Kidney (tissue), 14 donors: ENCODE results near the gene TRIM72. TPM values are rescaled to one million over a fixed set of nuclear protein-coding genes. Genes with fewer than 3 reads are reported as not detected.
"Not testable (repeated sequence)": the region's sequence is repeated elsewhere in the genome, so short reads cannot be mapped to it uniquely, and the experiment has no call there.

ENCODE experiments used
- DNase-seq, 5 donors: peaks; one replicate each; pipeline ENCODE4 v3.0.0-alpha.2; 2013 to 2020
- FAIRE-seq: peaks from 2 replicates; lab custom pipeline; 2012; peaks lifted over from hg19 to GRCh38; lab: Jason Lieb, UNC
- H3K27ac ChIP-seq, 2 donors: one replicate each; pipeline ENCODE4 v1.7.0; 2013; ENCODE audit warnings: low read depth in 2 of 2, low read length in 2 of 2, inconsistent platforms in 1 of 2
- H3K27me3 ChIP-seq: one replicate; pipeline ENCODE4 v1.7.1; 2013; ENCODE audit warnings: low read length, inconsistent platforms; ENCODE audit not compliant: control insufficient read depth, insufficient read depth
- H3K36me3 ChIP-seq, 3 donors: one replicate each; pipeline versions ENCODE4 v1.7.0 to v1.7.1; 2013; ENCODE audit warnings: low read length in 3 of 3, control low read depth in 1 of 3, inconsistent platforms in 1 of 3; ENCODE audit not compliant: insufficient read depth in 3 of 3, control insufficient read depth in 2 of 3
- H3K4me1 ChIP-seq, 3 donors: one replicate each; pipeline versions ENCODE4 v1.7.0 to v1.7.1; 2013; ENCODE audit warnings: low read length in 3 of 3, inconsistent platforms in 1 of 3, low read depth in 1 of 3; ENCODE audit not compliant: control insufficient read depth in 2 of 3, insufficient read depth in 2 of 3
- H3K4me3 ChIP-seq, 3 donors: one replicate each; pipeline versions ENCODE4 v1.7.0 to v1.8.1; 2013; ENCODE audit warnings: low read length in 3 of 3, control low read depth in 1 of 3, inconsistent platforms in 1 of 3
- H3K9ac ChIP-seq, 3 donors: one replicate each; pipeline versions ENCODE4 v1.7.0 to v1.7.1; 2013; ENCODE audit warnings: low read length in 3 of 3, control low read depth in 1 of 3, inconsistent platforms in 1 of 3
- H3K9me3 ChIP-seq, 3 donors: one replicate each; pipeline versions ENCODE4 v1.7.0 to v1.7.1; 2013; ENCODE audit warnings: low read length in 3 of 3, control low read depth in 1 of 3, inconsistent platforms in 1 of 3; ENCODE audit not compliant: control insufficient read depth in 2 of 3, insufficient read depth in 1 of 3
- intact Hi-C: fragments of 100-400 bp; cut with DNase I; formaldehyde crosslinking; loops from one replicate; pipeline ENCODE4 v1.11.1; 2022
- polyA plus RNA-seq: library from polyadenylated mRNA; stranded (reverse); fragments of 350-450 nt; fragmentation: Illumina TruSeq; extraction: RNeasy Lipid Tissue Mini Kit (QIAGEN cat#74804); gene quantifications from one replicate; pipeline ENCODE4 v1.2.3, GENCODE V29; 2014; ENCODE audit warnings: low read depth, low replicate concordance; ENCODE audit not compliant: insufficient read depth
- total RNA-seq: library from RNA; stranded (reverse); fragmentation: NEBNext Ultra II Directional; extraction: Animal tissue kit (Norgen Biotek cat#: 25700); gene quantifications from one replicate; pipeline ENCODE4 v1.2.1, GENCODE V29; 2021
- TF ChIP-seq, protein P1 (sequence below): IDR thresholded peaks from 3 replicates; pipeline ENCODE4 v1.5.1; 2012; ENCODE audit warnings: mild to moderate bottlenecking, moderate library complexity, borderline replicate concordance; ENCODE audit not compliant: insufficient read depth; ENCODE audit errors: extremely low read depth
- donor health status: control.
- donor health status: control.
- donor health status: control.
- donor health status: control.
- donor health status: control.
- donor health status: DM: yes; HTN: yes; CAD: no.
- donor health status: Normal renal cell carcinoma (clear cell type).

TRIM72 gene
- total and polyA plus RNA-seq, 2 donors from 2014 or later: 0.06 to 0.11 TPM

DNA sequence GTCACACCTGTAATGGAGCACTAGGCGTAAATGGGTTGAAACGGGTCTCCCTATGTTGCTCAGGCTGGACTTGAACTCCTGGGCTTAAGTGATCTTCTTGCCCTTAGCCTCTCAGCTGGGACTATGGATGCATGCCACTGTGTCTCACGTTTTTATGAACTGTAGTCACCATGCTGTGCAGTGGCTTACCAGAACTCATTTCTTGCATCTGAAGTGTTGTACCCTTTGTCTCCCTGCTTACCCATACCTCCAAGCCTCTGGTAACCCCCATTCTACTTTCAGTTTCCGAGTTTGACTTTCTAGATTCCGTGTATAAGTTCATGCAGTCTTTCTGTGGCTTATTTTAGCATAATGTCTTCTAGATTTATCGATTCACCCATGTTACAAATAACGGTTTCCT is 19.0 kb upstream of the TRIM72 start:
- H3K36me3 ChIP-seq: peaks cover 20 to 36% (median 35%) of the 10 kb centered on the region in 3 donors
- H3K4me1 ChIP-seq: no peaks in the 10 kb centered on the region
- intact Hi-C loops: no loop called here
- H3K4me3 ChIP-seq: no peak overlapping the region
- DNase-seq (no peak), FAIRE-seq (no peak)
- H3K27me3 ChIP-seq: no peaks in the 10 kb centered on the region
- TF ChIP-seq, protein P1, sequence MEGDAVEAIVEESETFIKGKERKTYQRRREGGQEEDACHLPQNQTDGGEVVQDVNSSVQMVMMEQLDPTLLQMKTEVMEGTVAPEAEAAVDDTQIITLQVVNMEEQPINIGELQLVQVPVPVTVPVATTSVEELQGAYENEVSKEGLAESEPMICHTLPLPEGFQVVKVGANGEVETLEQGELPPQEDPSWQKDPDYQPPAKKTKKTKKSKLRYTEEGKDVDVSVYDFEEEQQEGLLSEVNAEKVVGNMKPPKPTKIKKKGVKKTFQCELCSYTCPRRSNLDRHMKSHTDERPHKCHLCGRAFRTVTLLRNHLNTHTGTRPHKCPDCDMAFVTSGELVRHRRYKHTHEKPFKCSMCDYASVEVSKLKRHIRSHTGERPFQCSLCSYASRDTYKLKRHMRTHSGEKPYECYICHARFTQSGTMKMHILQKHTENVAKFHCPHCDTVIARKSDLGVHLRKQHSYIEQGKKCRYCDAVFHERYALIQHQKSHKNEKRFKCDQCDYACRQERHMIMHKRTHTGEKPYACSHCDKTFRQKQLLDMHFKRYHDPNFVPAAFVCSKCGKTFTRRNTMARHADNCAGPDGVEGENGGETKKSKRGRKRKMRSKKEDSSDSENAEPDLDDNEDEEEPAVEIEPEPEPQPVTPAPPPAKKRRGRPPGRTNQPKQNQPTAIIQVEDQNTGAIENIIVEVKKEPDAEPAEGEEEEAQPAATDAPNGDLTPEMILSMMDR: no peak
- H3K9me3 ChIP-seq: no peaks in the 10 kb centered on the region
- H3K9ac ChIP-seq: no peak overlapping the region
- no peak overlapping the region for H3K27ac ChIP-seq

DNA sequence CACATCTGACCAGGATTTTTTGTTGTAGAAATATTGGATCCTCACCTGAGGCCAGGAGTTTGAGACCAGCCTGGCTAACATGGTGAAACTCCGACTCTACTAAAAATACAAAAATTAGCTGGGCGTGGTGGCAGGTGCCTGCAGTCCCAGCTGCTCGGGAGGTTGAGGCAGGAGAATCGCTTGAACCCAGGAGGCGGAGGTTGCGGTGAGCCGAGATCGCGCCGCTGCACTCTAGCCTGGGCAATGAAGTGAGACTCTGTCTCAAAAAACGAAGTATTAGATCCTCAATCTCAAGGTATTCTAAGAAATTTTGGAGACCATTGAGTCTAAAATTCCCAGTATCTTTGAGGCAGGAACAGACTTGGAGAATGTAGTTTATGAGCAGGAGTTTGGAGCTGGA is 18.1 kb upstream of the TRIM72 start:
- H3K4me1 ChIP-seq, H3K4me3 ChIP-seq, H3K9me3 ChIP-seq, intact Hi-C loops, FAIRE-seq, H3K27me3 ChIP-seq, DNase-seq, H3K27ac ChIP-seq, H3K9ac ChIP-seq: not testable (repeated sequence)
- H3K36me3 ChIP-seq: peaks cover 13 to 27% (median 27%) of the 10 kb centered on the region in 3 donors

DNA sequence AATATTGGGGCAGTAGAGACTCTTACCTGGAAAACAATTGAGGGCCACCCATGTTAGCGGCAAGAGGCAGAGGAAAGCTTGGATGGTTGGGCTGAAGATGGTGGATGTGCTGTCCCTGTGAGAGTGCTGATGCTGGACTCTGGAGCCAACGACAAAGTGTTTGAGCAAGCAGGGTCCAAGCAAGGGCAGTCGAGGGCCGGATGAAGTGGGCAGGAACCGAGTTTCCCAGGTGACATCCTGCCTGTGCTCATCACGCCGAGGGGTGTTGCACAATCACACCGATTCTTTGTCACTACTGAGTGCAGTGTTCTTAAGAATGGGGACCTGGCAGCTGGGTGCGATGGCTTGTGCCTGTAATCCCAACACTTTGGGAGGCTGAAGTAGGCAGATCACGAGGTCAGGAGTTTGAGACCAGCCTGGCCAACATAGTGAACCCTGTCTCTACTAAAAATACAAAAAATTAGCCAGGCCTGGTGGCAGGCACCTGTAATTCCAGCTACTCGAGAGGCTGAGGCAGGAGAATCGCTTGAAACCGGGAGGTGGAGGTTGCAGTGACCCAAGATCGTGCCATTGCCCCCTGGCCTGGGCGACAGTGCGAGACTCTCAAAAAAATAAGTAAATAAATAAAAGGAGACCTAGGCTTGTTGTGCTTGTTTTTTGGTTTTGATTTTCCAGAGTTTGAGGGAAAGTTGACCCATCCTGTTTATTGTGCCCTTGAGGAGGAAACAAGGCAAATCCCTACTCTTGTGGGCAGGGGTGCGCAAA is 17.4 kb upstream of the TRIM72 start:
- DNase-seq (no peak), FAIRE-seq (no peak)
- no peak overlapping the region for H3K27ac ChIP-seq
- TF ChIP-seq, protein P1: no peak
- H3K9me3 ChIP-seq: no peaks in the 10 kb centered on the region
- intact Hi-C loops: no loop called here
- peaks cover 11 to 24% (median 20%) of the 10 kb centered on the region in 3 donors for H3K36me3 ChIP-seq
- no peak overlapping the region for H3K4me3 ChIP-seq
- H3K27me3 ChIP-seq: no peaks in the 10 kb centered on the region
- H3K9ac ChIP-seq: no peak overlapping the region
- peaks cover 0 to 6% (median 0%) of the 10 kb centered on the region in 3 donors for H3K4me1 ChIP-seq

DNA sequence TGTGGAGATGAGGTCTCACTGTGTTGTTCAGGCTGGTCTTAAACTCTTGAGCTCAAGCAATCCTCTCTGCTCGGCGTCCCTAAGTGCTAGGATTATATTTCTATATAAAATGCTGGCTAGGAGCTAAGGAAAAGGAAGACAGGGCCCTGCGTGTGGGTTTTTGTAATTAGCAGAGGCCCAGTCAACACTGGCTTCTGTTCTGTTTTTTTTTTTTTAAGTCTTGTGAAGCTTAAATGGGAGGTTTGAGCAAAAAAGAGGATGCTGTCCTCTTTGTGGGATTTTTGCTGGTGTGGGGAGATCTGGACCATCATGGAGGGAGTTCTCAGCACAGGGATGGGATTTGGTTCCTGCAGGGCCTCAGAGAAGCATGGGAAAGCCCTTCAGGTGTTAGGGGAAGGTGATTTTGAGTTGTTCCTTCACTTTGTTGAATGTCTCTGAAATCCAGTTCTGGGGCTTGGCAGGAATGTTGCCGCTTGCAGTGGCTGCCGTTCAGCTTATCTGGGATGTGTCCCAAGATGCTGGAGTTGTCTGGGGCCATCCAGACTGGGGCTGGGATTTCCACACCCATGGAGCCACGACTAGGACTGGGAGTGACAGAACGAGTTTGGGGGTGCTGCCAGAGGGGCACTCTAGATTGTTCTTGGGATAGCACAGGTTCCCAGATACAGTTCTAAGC is 15.6 kb upstream of the TRIM72 start:
- TF ChIP-seq, protein P1: no peak
- DNase-seq: no peak
- no peak overlapping the region for H3K27ac ChIP-seq
- no peak for FAIRE-seq
- no peak overlapping the region for H3K4me3 ChIP-seq
- peaks cover 8 to 12% (median 9%) of the 10 kb centered on the region in 3 donors for H3K36me3 ChIP-seq
- no peaks in the 10 kb centered on the region for H3K27me3 ChIP-seq
- peaks cover 0 to 12% (median 0%) of the 10 kb centered on the region in 3 donors for H3K4me1 ChIP-seq
- no peak overlapping the region for H3K9ac ChIP-seq
- intact Hi-C loops: no loop called here
- no peaks in the 10 kb centered on the region for H3K9me3 ChIP-seq
